Measurements from ENCODE around the gene CHRM5.

CHRM5 gene

DNA sequence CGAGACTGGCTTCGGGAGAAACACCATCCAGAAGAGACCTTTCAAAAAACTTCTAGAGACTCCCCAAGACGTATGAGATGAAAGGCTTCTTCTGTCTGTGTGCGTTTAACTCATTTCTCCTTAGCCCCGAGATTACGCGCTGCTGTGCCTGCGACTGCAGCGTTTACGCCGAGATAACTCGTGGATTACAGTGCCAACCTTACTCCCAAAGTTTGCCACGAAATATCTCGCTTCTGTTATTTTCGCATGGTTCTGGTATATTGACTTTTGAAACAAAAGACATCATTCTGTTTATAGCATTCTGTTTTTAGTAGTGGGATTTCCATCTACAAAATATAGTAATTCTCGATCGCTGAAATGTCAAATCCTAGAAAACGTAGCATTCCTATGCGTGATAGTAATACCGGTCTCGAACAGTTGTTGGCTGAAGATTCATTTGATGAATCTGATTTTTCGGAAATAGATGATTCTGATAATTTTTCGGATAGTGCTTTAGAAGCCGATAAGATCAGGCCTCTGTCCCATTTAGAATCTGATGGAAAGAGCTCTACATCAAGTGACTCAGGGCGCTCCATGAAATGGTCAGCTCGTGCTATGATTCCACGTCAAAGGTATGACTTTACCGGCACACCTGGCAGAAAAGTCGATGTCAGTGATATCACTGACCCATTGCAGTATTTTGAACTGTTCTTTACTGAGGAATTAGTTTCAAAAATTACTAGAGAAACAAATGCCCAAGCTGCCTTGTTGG is 134.1 kb downstream of the CHRM5 start:
- DNase-seq, result no peak

DNA sequence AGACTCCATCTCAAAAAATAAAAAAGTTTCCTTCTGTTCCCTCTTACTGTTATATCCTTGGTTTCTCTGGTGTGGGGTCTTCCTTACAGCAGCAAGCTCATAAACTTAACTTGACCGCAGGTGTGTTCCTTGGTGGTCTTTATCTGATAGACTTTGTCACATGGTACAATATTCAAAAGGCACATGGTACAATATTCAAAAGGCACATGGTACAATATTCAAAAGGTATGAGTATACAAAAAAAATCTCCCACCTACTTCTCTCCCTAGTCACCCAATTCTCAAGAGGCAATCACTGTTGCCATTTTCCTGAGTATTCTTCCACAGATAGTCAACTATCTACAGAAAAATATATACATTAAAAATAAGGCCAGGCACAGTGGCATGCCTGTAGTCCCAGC is 138.1 kb downstream of the CHRM5 start:
- no peak for DNase-seq

- no peak for DNase-seq
Measured at GRCh38 chr15:34107315-34107714, 139.0 kb downstream of the CHRM5 start.

DNA sequence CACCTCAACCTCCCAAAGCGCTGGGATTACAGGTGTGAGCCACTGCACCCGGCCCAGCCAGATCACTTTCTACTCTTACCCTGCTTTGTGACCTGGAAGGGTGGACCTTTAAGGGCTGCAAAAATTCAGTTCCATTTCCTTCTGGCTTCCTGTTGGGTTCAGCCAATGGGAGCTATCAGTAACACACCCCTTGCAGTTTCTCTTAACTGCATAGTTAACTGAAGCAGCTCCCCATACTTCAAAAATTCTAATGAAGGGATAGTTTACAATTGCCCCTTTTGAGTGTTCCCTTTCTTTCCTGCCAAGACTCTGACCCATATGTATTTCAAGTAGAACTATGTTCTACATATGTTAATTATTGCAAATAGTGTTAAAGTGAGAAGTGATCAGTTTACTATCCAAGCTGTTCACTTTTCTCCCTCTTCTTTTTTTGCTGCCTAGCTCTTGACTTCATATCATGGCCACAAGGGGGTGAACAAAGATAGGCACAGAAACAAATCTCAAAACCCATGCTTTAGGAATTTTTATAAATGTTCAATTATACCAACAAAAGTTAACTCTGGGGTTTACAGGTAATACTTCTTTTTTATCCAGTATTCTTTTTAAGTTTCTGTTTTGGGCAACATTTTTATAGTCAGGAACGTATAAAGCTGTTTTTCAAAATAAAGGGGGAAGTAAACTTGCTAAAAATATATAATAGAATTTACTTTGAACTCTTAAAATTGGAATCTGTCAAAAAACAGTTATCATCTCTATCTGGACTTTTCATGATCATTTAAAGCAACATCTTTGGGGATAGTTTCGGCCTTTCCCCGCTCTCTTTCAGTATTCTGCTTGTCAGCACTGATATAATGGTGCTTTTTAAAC is 141.7 kb downstream of the CHRM5 start:
- no peak for DNase-seq

DNA sequence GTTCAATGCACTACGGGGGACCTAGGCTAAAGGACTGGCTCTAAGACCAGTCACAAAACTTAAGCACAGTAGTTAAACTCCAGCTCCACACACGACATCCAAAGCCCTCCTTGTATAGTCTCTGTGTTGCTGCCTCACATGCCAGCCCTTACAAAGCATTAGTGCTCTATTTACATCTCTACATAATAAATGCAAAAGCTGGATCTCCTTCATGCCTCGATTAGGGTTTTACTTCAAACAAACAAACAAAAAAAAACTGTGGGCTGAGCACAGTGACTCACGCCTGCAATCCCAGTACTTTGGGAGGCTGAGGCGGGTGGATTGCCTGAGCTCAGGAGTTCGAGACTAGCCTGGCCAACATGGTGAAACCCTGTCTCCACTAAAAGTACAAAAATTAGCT is 143.2 kb downstream of the CHRM5 start:
- no peak for DNase-seq

- no peak for DNase-seq
Measured at GRCh38 chr15:34114215-34114614, 145.9 kb downstream of the CHRM5 start.

DNA sequence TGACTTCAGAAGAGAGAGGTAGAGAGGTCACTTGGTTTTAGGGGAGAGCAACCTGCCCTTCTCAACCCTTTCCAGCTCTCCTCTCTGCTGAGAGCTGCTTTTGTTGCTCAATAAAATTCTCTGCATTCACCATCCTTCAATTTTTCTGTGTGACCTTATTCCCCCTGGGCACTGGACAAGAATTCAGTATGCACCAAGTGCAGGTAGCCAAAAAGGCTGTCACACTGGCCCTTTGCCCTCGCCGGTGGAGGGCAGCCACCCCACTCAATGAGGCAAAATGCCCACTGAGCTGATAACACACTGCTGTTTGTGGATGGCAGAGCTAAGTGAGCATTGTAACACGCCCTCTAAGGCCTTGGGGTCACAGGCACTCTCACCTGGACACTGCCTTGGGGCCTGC is 146.4 kb downstream of the CHRM5 start:
- DNase-seq, result no peak

DNA sequence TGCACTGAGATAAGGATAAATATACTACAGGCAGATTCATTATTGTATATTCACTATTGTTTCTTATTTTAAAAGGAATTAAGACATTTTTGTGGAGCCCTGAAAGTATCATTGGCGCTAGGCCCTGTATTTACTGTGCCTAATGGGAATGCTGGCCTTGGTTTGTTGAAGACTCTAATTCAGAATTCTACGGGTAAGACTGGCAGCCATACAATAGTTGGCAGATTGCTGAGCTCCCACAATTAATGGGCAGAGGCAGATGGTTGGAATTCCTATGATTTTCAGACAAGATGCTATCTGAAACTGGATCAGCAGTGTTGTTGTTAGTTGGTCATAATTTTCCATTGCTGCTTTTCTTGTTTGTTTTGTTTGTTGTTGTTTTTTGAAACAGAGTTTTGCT is 148.3 kb downstream of the CHRM5 start:
- no peak for DNase-seq
